Epithelial cell of esophagus (primary cell): ENCODE data around the gene AQP9.
A peak's percentile ranks its signal among the peaks of the same experiment; 100 is the strongest.

ENCODE experiments used
- DNase-seq: peaks from one replicate; pipeline ENCODE4 v3.0.0; 2010; ENCODE audit warnings: low read depth
- H3K4me3 ChIP-seq: 2 replicates; pipeline ENCODE4 v1.5.1; 2011; ENCODE audit warnings: mild to moderate bottlenecking, low read length, control low read depth
- TF ChIP-seq, protein P1 (sequence below): IDR thresholded peaks from 2 replicates; pipeline ENCODE4 v1.5.1; 2011; ENCODE audit warnings: low read depth, mild to moderate bottlenecking, low read length, control low read depth, inconsistent platforms; ENCODE audit not compliant: insufficient read depth; ENCODE audit errors: missing control alignments

The AQP9 gene

DNA sequence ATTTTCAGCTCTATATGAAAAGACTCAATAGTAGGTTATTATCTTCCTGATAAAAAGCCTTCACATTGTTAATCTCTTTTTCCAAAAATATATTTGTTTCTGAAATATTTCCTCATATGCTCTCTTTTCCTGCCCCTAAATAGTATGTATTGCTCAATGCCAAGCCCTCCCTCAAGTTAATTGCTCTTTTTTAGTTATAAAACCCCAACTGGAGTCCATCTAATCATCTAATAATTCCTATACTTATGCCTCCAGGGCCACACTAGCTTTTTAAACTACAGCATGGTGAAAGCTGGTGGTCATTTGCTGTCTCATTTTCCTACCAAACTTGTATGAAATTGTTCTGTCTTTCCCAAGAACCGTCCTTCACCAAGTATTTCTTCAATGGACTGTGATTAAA lies 26.7 kb downstream of the AQP9 start:
- no peak overlapping the region for H3K4me3 ChIP-seq
- TF ChIP-seq, protein P1, sequence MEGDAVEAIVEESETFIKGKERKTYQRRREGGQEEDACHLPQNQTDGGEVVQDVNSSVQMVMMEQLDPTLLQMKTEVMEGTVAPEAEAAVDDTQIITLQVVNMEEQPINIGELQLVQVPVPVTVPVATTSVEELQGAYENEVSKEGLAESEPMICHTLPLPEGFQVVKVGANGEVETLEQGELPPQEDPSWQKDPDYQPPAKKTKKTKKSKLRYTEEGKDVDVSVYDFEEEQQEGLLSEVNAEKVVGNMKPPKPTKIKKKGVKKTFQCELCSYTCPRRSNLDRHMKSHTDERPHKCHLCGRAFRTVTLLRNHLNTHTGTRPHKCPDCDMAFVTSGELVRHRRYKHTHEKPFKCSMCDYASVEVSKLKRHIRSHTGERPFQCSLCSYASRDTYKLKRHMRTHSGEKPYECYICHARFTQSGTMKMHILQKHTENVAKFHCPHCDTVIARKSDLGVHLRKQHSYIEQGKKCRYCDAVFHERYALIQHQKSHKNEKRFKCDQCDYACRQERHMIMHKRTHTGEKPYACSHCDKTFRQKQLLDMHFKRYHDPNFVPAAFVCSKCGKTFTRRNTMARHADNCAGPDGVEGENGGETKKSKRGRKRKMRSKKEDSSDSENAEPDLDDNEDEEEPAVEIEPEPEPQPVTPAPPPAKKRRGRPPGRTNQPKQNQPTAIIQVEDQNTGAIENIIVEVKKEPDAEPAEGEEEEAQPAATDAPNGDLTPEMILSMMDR, result no peak

GRCh38 chr15:58165661-58166060 lies 27.5 kb downstream of the AQP9 start:
- TF ChIP-seq, protein P1, result no peak
- no peak overlapping the region for H3K4me3 ChIP-seq
- DNase-seq, result peak; percentile 19

More for the DNA sequence above, 26.7 kb downstream of the AQP9 start:
- DNase-seq, result no peak

DNA sequence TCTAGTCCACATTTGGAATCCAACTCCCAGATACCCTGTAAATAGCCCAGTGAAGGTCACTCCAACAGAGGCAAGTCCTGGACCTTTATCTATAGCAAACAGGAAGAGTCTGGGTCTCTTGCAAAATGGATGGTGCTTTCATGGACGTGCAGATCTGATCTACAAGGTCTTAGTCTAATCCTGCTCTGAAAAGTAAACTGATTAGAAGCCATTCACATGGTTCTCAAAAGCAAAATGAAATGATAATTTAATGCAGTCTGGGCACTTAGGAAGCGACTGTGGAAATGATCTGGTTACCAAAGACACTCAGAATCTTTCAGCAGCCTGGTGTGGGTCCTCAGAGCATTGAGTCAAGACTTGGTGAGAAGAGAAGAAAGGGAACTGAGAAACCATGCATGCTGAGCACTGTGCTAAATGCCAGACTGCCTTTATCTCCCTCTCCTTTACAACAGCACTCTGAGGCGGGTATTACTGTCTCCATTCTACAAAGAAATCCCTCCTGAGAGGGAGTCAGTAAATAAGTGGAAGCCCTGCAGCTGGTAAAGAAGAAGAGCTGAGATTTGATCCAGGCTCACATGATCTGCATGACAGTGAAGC lies 29.0 kb downstream of the AQP9 start:
- DNase-seq, result no peak
- TF ChIP-seq, protein P1, result no peak
- no peak overlapping the region for H3K4me3 ChIP-seq

DNA sequence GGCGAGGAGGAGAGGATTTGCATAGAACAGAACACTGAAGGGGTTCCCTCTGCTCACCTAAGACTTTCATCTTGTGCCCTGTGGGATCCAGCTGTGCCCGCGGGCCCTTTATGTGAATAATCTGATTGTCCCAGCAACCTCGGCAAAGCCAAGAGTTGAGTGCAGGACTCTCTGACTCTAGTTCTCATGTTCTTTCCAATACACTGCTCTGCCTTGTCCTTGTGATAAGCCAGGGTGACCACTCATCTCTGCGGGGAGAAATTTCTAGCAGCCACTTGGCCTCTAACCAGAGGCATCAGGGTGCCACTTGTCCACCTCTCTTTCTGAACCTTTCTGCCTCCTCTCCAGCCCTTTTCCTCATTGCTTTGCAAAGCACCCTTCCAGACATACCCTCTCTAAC lies 31.8 kb downstream of the AQP9 start:
- no peak for DNase-seq

GRCh38 chr15:58171476-58172061 lies 33.4 kb downstream of the AQP9 start:
- DNase-seq, result no peak
- no peak overlapping the region for H3K4me3 ChIP-seq
- TF ChIP-seq, protein P1, result no peak

More for the DNA sequence above, 31.8 kb downstream of the AQP9 start:
- TF ChIP-seq, protein P1, result no peak
- no peak overlapping the region for H3K4me3 ChIP-seq

GRCh38 chr15:58174709-58175108 lies 36.5 kb downstream of the AQP9 start:
- no peak overlapping the region for H3K4me3 ChIP-seq
- no peak for DNase-seq
- TF ChIP-seq, protein P1, result no peak

- DNase-seq, result no peak
- H3K4me3 ChIP-seq, result no peak overlapping the region
- TF ChIP-seq, protein P1, result no peak
These were observed 37.8 kb downstream of the AQP9 start for GRCh38 chr15:58175955-58176354.
